Smooth muscle cell of the brain vasculature (primary cell): ENCODE data around the gene RELT.

Experiments used
- DNase-seq: peaks from one replicate; pipeline ENCODE4 v3.0.0-alpha.2; 2012; ENCODE audit warnings: low read depth, low spot score

Gene RELT

DNA sequence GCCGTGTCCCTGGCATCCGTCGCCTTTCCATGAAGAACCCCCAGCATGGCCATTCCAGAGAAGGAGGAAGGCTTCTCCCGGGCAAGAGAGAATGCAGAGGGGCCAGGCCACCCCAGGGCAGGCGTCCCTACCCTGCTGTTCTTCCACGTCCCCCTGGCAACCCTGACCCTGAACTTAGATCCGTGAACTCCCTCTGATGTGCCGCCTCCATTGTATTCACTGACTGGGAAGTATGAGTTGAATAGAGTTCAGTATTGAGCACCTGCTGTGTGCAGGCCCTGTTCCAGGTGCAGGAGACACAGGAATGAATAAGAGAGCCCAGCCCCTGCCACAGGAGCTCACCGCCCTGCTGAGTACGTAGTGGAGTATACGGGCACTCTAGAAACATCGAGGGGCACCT is 29.1 kb upstream of the RELT start:
- no peak for DNase-seq

DNA sequence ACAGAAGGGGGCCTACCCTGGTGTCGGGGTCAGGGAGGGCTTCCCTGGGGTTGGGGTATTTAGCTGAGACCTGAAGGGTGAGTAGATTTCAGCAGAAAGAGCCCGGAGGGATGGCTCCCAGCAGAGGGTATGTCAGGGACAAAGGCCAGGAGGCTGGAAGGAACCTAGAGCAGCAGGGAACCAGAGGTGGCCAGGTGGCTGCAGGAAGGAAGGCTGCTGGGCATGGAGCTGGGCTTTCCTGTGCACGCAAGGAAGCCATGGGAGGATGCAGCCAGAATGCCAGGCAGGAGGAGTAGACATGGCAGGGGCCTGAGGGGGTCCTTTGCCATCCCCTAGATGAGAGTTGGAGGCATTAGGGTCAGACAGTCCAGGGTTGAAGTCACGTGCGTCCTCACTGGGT is 27.4 kb upstream of the RELT start:
- DNase-seq: no peak

DNA sequence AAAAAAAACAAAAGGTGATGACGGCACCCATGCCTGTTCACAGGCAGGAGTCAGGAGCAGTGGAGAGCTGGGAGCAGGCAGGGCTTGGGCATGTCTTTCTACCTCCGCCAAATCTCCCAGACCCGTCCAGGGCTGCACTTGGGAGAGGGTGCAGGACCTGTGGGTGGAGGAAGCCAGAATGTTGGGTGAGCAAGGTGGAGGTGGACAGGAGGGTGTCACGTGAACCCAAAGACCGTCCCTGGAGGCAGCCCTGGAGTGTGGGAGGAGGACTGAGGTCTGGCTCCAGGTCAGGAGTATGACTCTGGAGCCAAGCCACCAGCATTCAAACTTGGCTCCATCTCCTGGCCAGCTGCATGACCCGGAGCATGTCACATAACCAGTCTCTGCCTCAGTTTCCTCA is 26.6 kb upstream of the RELT start:
- DNase-seq: no peak

DNA sequence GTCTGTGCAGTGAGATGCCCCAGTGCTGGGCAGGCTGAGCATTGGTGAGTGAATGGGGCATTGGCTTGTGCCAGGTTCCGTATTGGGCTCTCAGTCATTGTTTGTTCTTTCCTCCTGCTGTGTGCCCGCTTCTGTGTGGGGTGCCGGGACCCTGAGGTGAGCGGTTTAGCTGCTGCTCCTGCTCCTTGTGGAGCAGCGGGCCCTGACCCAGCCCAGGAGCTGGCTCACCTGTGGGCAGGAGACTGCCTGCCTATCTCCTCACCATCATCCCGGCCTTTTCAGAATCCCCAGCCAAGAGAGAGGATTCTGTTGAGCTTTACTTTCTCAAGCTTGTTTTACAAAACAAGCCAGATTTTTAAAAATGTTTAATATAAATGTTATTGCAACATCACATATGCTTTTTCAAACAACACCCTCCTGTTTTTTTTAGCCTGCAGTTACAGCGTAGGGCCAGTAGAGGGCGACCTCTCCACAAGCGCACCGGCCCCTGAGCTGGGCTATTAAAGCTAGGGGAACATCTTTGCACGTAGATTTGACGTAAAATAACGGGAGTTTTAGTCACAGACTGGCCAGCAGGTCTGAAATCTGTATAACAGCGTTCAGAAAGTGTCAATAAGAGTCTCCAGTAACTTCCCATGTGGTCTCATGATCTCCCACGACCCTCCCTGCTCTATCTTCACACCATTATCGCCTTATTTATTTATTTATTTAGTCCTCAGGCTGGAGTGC is 25.1 kb upstream of the RELT start:
- DNase-seq: no peak

DNA sequence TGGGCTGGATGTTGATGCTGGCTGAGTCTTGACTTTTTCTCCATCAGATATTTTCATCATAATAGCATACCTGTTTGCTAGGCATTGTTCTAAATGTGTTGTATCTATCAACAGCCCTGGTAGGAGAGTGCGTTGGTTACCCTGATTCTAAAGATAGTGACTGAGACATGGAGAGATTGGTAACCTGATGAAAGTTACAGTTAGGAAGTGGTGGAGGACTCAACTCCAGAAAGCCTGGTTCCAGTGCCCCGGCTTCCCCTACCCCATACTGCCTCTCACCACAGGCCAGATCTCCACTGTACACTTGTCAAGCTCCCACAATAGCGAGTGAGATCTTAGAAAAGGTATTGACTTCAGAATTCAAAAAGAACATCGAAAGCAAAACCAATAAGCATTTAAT is 22.8 kb upstream of the RELT start:
- no peak for DNase-seq

DNA sequence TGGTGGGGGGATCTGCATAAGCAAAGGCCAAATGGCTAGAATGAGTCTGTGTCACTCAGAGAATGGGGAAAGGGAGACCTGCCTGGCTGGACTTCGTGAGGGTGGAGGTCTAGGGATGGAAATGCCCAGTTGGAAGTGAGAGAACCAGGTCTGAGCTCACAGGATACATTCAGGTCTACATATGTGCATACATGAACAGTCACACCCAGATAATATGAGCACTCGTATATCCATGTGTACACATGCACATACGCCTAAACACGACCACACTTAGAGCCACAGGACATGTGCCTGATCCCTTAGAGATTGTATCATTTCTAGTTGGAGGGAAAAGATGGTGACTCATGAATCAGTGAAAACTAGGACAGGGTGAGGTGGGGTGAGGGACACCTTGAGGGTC is 21.1 kb upstream of the RELT start:
- no peak for DNase-seq

DNA sequence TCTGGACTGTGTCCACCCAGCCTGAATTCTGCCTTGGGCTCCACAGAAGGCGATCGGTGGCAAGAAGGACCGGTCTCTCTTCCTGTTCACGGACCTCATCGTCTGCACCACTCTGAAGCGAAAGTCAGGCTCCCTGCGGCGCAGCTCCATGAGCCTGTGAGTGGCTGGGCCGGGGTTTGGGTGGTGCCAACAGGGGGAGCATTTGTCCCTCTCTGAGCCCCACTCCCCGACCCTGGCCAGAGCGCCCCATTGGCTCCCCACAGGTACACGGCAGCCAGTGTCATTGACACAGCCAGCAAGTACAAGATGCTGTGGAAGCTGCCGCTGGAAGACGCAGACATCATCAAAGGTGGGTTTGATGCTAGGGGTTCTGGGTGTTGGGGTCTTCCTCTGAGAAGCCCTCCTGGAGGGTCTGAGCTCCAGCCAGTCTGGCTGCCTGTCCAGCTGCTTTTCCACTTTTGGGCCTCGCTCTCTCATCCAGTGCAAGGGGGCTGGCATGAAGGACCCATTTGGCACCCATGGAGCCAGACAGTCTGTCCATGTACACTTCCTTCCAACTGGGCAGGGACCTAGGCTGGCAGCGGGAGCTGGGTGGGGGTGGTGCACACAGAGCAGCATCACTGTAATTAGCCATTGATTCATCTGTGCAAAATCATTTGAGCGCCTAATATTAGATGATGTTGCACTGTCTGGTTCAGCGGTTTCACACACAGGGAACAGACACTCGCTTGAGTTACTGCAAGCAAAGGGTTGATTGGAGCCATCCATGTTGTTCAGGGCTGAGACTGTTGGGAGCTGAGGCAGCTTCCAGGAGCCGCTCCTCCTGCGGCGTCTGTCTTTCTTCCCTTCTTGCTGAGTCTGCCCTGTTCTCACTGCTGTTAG is 19.0 kb upstream of the RELT start:
- no peak for DNase-seq

DNA sequence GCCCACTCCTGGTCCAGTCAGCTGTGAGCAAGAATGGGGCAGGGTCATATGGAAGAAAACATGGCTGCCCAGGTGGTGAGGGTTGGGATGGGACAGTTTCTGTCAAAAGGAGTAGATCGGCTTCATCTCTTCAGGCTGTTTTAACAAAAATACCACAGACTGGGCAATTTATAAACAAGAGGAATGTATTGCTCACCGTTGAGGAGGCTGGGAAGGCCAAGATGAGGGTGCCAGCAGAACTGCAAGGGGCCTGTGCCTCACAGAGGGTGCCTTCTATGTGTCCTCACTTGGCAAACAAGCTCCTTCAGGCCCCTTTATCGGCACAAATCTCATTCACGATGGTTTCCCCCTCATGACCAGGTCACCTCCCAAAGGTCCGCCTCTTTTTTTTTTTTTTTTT is 18.1 kb upstream of the RELT start:
- DNase-seq: no peak

DNA sequence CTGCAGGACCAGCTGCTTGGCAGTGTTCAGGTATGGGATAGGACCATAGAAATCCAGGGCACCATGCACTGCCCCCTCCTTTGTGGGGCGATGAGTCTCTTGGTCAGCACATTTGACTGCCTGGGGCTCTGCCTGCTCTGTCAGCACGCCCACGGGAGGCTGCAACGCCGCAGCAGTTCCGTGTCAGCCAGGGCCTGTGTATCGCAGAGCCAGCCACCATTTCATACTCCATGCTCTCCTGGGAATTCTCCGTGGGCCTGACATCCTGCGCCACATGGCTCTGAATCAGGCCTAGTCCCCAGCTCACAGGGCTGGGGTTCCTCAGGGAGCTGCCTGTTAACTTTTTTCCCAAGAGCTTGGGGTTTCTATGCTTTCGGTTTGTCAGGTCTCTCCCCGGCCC is 16.9 kb upstream of the RELT start:
- no peak for DNase-seq

DNA sequence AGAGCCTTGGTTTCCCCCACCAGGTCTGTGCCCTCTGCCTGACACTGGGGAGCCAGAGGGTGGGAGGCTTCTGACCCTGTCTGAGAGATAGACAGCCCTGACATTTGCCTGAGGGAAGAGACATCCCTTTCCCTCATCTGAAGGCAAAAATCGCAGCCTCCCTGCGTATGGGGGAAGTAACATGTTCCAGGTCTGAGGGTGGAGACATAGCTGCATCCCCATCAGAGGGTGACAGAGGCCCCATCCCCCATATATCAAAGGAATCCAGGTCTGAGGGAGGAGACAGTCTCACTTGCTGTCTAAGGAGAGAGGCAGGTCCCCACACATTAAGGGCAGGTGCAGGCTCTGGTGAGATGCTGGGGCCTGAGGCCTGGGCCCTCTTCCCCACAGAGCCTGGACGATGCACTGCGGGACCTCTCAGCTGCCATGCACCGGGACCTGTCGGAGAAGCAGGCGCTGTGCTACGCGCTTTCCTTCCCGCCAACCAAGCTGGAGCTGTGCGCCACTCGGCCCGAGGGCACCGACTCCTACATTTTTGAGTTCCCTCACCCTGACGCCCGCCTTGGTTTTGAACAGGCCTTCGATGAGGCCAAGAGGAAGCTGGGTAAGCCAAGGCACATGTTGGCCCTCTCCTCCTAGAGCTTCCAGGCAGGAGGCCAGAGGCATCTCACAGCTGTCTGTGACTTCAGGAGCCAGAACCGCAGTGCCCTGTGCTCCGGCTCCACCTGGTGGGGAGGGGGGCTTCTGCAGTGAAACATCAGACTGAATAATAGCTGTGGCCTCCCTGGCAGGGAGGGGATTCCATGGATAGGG is 16.1 kb upstream of the RELT start:
- DNase-seq: no peak

DNA sequence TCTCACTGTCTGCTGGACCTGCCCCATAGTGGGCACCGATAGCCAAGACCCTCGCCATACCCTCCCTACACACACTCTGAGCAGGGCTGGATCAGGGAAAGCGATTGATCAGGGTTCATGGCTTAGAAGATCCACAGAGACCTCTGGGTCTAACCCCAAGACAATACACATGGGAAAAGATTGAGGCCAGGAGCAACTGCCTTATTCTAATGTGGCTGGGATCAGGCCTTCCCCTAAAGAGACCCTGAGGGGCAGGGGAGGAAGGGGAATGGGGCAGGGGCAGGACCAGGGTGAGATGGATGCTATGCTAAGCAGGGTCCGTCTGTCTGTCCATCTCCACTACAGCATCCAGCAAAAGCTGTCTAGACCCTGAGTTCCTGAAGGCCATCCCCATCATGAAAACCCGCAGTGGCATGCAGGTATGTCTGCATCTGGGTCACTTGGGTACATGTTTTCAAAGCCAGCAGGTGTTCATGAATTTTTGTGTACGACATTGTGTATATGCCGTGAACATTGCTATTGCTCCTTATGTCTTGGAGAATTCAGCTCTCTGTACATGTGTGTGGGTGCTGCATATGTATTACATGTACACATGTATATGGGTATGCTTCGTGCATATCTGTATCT is 15.3 kb upstream of the RELT start:
- no peak for DNase-seq

DNA sequence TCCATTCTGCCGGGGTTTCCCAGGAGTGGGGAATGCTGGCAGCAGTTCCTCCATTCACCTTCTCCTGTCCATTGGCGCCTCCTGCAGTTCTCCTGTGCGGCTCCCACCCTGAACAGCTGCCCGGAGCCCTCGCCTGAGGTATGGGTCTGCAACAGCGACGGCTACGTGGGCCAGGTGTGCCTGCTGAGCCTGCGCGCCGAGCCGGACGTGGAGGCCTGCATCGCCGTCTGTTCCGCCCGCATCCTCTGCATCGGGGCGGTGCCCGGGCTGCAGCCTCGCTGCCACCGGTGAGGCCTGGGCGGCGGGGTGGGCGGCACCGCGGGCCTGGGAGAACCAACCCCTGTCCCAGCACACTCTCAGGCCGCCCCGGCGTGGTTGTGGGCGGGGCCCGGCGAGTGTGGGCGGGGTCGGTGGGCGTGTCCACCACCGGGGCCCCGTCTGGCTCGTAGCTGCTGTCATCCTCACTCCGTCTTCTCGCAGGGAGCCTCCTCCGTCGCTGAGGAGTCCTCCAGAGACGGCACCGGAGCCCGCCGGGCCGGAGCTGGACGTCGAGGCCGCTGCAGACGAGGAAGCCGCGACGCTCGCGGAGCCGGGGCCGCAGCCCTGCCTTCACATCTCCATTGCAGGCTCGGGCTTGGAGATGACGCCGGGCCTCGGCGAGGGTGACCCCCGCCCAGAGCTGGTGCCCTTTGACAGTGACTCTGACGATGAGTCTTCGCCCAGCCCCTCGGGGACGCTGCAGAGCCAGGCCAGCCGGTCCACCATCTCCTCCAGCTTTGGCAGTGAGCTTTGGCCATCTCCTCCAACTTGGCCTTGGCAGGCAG is 14.0 kb upstream of the RELT start:
- no peak for DNase-seq

DNA sequence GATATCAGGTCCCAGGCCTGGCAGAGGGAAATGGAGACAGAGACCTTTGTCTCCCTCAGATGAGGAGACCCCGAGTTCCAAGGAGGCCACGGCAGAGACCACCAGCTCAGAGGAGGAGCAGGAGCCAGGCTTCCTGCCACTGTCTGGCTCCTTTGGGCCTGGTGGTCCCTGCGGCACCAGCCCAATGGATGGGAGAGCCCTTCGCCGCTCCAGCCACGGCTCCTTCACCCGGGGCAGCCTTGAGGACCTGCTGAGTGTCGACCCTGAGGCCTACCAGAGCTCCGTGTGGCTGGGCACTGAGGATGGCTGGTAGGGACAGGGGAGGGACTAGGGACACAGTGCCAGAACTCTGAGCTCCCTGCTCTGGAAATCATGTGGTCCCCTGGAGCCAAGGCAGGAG is 13.1 kb upstream of the RELT start:
- DNase-seq: no peak

DNA sequence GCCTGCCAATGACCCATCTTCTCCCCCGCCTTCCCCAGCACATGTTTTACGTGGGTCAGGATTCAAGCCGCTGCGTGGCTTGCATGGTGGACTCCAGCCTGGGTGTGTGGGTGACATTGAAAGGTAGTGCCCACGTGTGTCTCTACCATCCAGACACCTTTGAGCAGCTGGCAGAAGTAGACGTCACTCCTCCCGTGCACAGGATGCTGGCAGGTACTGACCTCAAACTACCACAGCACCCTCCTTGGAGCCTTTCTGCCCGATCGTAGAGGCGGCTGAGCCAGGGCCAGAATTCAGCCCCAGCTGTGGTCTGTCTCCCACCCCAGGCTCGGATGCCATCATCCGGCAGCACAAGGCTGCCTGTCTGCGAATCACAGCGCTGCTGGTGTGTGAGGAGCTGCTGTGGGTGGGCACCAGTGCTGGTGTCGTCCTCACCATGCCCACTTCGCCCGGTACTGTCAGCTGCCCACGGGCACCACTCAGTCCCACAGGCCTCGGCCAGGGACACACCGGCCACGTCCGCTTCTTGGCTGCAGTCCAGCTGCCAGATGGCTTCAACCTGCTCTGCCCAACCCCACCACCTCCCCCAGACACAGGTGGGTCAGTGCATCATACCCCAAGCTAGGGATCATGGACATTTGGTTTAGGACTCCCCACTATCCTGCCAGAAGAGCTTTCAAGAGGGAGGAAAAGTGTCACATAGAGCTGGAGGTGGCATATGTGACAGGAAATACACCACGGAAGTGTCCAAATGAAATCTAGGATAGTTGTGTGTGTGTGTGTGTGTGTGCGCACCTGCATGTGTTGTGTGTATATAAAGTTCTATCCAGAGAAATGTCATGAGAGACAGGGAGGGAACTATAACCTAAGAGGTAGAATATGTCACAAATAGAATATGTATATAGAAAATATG is 10.6 kb upstream of the RELT start:
- DNase-seq: no peak

DNA sequence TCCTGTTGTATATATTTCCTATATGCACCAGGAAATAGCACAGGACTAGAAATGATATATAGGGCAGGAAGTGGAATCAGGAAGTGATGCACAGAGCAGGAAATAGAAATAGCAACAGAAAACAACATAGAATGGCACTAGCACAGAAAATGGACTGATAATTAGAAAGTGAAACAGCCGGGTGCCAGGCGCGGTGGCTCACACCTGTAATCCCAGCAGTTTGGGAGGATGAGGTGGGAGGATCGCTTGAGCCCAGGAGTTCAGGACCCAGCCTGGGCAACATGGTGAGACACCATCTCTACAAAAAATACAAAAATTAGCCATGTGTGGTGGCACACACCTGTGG is 10.0 kb upstream of the RELT start:
- DNase-seq: no peak

DNA sequence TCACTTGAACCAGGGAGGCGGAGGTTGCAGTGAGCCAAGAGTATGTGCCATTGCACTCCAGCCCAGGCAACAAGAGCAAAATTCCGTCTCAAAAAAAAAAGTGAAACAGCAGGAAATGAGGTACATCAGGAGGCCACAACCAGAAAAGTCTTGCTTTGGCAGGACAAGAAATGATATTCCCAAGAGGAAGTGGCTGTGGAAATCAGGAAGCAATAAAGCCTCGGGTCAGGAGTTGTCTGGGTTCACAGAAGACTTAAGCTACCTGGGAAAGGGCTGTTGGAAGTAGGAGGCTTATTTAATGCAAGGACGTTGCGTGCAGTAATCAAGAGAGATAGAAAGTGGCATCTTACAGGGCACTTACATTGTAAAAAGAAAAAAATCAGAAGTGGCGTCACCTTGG is 9.2 kb upstream of the RELT start:
- no peak for DNase-seq

DNA sequence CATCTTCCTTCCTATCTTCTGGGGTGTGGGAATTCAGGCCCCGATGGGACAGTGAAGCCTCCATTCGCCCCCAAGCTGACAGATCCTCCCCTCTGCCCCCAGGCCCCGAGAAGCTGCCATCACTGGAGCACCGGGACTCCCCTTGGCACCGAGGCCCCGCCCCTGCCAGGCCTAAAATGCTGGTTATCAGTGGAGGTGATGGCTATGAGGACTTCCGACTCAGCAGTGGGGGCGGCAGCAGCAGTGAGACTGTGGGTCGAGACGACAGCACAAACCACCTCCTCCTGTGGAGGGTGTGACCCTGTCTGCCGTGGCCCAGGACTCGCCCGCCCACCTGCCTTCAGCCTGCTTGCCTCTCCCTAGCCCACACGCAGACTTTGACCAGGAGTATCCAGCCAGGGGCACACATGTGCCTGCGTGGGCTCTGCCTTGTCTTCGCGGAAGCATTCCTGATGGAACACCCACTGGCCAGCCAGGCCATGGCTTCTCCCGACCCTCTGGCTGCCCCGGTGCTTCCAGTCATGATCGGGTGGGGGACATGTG is 8.6 kb upstream of the RELT start:
- DNase-seq: no peak

DNA sequence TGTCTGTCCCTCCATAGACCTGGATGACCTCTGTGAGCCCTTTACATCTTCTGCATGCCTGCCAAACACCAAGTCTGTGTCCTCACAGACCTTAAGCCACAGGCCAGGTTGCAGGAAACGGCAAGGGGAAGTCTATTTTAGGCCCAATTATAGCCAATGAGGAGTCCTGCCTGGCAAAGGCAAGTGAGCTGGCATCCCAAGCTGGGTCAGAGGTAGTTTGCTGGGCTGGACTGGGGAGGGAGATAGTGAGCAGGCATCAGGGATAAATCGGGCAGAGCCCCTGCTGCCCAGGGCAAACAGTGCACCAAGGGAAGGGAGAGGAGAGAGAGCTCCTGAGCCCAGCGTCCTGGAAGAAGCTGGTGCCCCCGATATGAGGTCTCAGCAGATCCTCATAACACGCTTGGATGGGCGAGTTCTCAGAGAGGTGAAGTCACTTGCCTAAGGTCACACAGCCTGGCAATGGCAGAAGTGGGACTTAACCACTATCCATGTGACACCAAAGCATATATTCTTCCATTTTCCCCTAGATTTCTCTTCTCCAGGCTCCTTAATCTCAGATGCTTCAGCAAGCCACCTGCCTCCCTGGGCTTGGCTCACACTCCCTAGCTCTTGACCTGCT is 3.7 kb upstream of the RELT start:
- DNase-seq: no peak

DNA sequence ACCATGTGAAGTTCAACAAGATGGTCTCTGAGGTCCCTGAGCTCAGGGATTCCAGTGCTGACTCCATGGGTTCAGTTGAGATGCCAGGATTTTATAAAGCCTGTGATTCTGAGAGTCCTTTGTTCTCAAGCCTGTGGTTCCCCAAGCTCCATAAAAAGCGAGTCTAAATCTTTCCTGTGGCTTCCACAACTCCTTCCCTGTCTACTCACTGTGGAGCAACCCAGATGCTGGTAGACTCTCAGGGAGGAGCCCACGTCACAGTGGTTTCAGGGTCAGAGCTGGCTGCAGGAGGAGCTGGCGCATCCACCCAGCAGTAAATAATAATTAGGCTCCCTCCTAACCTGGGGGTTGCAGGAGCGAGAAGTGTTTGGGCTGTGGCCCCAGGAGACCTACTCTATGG is 2.0 kb upstream of the RELT start:
- DNase-seq: no peak

DNA sequence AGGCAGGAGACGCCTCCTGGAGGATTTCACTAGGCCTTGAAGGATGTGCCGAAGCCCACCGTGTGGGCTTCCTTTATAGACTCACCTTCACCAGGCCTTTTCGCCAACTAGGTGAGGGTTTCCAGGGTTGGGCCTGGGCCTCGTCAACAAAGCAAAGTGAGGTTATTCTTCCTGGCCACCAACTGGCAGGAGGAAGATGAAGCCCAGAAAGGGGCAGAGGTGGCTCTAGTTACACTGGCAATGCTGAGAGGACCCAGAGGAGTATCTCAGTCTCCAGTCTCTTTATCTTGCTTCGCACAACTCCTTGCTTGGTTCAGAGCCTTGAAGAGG is 404 bp upstream of the RELT start:
- DNase-seq: no peak
